GM19395 (cell line): ENCODE data around the gene NDUFAF5.

Source experiments
- ATAC-seq: cut with Tn5 transposase; IDR thresholded peaks from one replicate; pipeline ENCODE4 v1.9.1; 2021; ENCODE audit warnings: mild to moderate bottlenecking, moderate library complexity; ENCODE audit not compliant: unreplicated experiment

NDUFAF5 gene

DNA sequence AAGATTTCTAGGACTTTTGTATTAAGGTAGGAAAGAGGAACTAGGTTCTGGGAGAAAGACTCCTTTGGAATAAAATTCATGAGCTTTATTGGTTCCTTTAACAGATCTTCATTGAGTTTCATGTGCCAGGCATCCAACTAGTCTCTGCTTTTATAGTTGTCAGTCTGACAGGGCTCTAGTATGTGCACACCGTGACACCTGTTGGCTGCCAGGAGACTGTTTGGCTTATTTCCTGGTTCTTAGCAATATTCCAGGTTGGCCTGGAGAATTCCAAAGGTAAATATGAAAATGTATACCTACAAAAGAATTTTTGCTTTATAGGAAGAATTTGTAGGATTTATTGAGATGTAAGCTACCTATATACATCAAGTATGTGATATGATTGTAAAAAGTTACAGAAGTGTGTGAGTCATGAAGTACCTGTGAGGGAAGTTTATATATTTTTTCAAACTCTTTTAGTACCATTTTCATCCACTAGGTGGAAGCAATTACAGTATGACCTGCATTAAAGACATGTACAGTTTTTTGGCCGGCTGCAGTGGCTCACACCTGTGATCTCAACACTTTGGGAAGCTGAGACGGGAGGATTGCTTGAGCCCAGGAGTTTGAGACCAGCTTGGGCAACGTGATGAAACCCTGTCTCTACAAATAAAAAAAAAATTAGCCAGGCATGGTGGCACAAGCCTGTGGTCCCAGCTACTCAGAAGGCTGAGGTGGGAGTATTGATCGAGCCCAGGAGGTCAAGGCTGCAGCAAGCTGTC is 35.2 kb downstream of the NDUFAF5 start:
- peak; percentile 83 for ATAC-seq

DNA sequence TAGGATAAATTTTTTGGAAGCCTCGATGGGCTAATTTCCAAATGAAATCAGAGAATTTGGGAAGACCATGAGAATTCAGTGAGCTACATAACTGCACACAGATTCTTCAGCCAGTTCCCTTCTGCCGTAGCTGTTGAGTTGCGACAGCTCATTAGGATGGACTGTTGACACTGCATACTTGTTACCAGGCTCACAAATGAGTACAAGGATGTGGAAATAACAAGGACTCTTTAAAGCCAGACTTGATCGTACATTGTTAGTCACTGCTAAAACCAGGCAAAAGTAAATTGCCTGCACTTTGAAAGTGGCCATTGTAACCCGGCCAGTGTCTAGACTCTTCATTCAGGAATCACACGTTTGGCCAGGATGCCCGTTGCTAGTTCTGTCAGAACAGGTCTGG is 37.0 kb downstream of the NDUFAF5 start:
- no peak for ATAC-seq

DNA sequence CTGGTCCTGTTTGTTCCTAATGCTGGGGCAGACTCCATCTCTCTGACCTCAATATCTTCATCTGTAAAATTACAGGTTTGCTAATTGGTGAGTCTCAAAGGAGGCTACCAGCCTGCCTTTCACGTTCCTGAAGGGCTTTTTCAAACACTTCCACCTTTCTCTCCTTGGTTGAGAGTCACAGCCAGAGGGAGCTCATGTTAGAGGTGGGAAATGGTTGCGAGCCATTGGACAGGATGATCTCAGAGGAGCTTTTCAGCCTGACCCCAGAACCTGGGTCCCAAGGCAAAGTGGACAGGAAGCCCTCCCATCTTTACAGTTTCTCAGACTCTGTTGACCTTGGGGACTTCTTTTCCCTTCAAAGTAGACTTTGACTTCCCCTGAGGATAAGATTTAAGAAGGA is 37.6 kb downstream of the NDUFAF5 start:
- no peak for ATAC-seq

- ATAC-seq = no peak
Observed at GRCh38 chr20:13824459-13824858, 39.6 kb downstream of the NDUFAF5 start.

GRCh38 chr20:13825465-13825864 is 40.6 kb downstream of the NDUFAF5 start:
- no peak for ATAC-seq

- no peak for ATAC-seq
Observed at GRCh38 chr20:13831476-13831875, 46.6 kb downstream of the NDUFAF5 start.

- no peak for ATAC-seq
Observed at GRCh38 chr20:13838664-13839063, 53.8 kb downstream of the NDUFAF5 start.

- ATAC-seq = no peak
Observed at GRCh38 chr20:13839421-13840092, 54.7 kb downstream of the NDUFAF5 start.

GRCh38 chr20:13840093-13840465 is 55.3 kb downstream of the NDUFAF5 start:
- no peak for ATAC-seq

DNA sequence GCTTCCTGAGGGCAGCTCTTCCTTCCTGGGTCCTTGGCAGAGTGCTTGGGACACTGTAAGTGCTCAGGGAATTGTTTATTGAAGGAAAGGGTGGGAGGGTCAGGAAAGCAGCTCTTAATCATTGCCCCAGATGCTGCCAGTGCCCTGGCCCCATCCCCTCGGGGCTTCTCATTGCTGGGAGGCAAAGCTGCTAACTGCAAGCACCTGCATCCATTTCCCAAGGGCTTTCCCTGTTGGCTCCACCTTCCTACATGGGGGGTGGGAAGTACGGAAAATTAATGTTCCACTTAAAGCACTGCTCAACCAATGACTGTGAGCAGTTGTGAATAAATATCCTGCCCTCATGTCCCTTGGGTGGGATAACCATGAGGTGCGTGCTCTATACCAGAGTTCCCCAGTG is 56.4 kb downstream of the NDUFAF5 start:
- ATAC-seq = no peak

GRCh38 chr20:13844296-13844695 is 59.5 kb downstream of the NDUFAF5 start:
- no peak for ATAC-seq

DNA sequence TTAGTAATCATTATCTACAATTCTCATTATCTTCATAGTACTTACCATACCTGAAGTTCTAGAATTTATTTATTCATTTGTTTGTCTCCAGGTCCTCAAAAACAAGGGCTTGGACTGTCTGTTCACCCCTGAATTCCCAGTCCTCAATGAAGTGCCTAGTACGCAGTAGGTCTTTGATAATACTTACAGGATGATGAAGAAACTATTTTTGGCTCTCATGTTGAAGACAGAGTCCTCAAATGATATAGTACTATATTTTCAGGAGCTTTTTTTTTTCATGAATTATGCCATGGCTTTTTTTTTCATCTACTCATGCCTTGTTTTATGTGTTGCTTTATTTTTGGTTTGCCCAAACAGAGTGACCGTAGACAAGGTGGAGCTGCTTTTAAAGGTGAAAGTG is 66.5 kb downstream of the NDUFAF5 start:
- ATAC-seq = no peak

DNA sequence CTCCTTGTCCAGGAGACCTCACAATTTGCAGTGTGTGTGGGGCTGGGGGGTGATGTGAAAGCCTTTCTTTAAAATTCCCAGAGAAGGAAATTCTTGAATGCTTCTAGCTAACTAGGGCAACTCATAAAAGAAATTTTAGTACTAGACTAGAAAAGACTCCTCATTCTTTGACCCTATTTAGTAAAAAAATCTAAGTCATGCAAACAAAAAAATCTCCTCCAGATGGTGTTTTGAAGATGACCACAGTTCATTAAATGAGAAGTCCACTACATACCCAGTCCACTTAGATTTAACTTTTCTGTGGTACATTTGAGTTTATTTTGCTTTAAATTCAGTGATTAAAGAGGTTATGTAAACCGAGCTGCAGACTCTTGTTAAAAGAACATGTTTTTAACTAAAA is 67.5 kb downstream of the NDUFAF5 start:
- ATAC-seq = no peak

GRCh38 chr20:13855613-13856012 is 70.8 kb downstream of the NDUFAF5 start:
- peak; percentile 62 for ATAC-seq

- no peak for ATAC-seq
Observed at GRCh38 chr20:13856354-13856753, 71.5 kb downstream of the NDUFAF5 start.

DNA sequence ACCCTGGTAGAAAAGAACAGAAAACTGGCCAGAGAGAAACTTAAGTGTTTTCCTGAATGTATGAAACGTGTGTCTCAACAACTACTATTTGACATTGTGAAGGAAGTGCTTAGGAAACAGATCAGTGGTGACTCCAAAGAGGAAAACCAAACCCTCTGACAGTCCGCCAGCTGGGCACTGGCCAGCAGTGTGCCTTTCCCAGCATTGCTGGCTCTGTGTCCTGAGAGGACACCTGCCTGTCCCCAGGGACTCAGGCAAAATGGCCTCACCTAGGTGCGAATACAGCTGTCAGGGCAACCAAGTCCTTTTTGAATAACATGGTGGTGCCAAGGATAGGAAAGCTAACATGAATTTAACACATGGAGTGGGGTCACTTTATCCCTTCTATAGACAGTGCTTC is 72.5 kb downstream of the NDUFAF5 start:
- ATAC-seq = no peak

- no peak for ATAC-seq
Observed at GRCh38 chr20:13857961-13858360, 73.1 kb downstream of the NDUFAF5 start.

- no peak for ATAC-seq
Observed at GRCh38 chr20:13858439-13858838, 73.6 kb downstream of the NDUFAF5 start.

- ATAC-seq = no peak
Observed at GRCh38 chr20:13858871-13859270, 74.0 kb downstream of the NDUFAF5 start.

DNA sequence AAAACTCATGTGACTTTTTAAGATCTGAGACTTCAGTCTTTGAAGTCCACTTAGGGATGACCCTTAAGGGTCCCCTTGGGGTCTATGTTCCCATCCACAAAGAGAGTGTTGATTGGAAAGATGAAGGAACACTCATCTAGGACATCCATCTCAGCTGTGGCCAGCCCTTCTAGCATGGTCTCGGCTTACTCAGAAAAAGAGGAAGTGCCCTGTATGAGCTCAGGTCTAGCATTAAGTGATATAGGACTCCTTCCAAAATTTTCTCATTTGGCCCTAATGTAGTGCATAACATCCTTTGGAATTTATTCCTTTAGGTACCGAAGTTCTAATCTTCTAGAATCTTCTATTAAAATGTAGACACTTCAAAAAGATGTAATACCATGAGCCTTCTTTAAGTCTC is 77.4 kb downstream of the NDUFAF5 start:
- no peak for ATAC-seq

DNA sequence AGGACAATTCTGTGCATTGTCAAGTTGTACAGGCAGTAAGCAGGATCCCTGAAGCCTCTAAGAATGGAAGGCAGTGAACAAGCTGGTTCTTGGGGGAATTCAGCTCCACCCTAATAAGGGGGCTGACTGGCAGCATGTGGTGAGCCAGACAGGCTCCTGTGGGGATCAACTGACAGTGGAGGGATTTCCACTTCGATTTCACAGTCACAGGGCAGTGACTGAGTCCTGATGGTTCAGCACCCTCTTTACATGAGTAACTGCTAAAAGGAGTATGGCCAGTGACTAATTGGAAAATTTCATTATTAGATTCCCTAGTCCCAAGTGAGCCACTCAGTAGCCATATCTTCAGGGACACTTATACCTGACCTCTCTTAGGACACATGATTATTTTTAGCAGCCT is 78.4 kb downstream of the NDUFAF5 start:
- no peak for ATAC-seq

DNA sequence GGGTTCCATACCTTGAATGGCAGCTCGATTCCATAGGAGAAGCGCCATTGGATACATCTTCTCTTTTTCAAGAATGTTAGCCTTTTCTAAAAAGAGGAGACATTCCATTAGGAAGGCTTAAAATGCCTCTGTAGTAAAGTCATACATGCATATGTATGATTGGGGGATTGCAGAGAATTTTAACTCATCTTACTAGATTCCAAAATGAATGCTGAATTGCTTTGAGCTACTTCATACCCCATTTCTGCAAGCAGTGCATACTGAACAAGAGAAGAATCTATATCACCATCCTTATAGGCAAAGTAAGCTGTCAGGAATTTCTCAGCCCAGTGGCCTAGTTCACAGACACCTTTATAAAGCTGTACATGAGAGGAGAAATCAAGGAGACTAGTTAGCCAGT is 80.3 kb downstream of the NDUFAF5 start:
- ATAC-seq = no peak
